ENCODE results near the gene CASKIN2. TPM values are rescaled to one million over a fixed set of nuclear protein-coding genes. Genes with fewer than 3 reads are reported as not detected.

CASKIN2 gene
- total RNA-seq, 1 experiment from 2014 or later: 19.2 TPM

DNA sequence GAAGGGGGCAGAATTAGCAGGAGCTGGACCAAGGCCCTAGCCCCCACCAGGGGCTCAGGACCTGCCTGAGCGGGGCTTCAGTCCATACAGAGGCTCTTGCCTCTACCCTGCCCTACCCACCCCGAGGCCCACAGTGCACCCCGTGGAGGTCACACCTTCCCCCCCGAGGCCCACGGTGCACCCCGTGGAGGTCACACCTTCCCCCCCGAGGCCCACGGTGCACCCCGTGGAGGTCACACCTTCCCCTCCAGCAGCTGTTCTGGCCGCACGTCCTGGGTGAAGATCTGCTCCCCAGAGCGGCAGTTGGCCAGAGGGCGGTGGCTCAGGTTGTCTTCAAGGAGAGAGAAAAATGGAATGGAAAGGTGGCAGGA is 11.4 kb downstream of the CASKIN2 start:
- ChIA-PET POLR2A (interaction anchor here (1.1 to 1.6 kb wide), 2 partner anchors 21 to 47 kb away, joined by 3 to 10 read pairs; partner anchors contain the start of gene LLGL2), CTCF (interaction anchor here (0.7 to 1.5 kb wide), 5 partner anchors 11 to 130 kb away, joined by 3 to 4 read pairs (median 3); no protein-coding TSS in a partner anchor)
- intact Hi-C loops (cut with micrococcal nuclease): loop anchor here (1.0 kb wide), 1 partner anchor 78 kb away; no protein-coding TSS in a partner anchor

GRCh38 chr17:75503337-75503950 is 11.9 kb downstream of the CASKIN2 start:
- H3K4me3 Mint-ChIP-seq (ENCODE audit: unreplicated experiment): no peak overlapping the region
- no peak overlapping the region for H3K27ac Mint-ChIP-seq (ENCODE audit: low read depth, unreplicated experiment)
- TF ChIP-seq CTCF (IDR thresholded peaks at IDR 0.05; ENCODE audit: unreplicated experiment): no peak
- BruUV-seq (replicated peaks): no TSS peak
- peaks cover 27% of the 10 kb centered on the region for H3K36me3 Mint-ChIP-seq (ENCODE audit: insufficient read depth, unreplicated experiment)
- no peaks in the 10 kb centered on the region for H3K9me3 Mint-ChIP-seq (ENCODE audit: unreplicated experiment)
- no peaks in the 10 kb centered on the region for H3K27me3 Mint-ChIP-seq (ENCODE audit: insufficient read depth, unreplicated experiment)
- DNase-seq (ENCODE audit: unreplicated experiment): no peak
- POLR2A ChIA-PET: interaction anchor here (0.5 to 1.6 kb wide), 5 partner anchors 8 to 46 kb away, joined by 3 to 10 read pairs (median 3); partner anchors contain the start of gene LLGL2
- intact Hi-C loops (cut with micrococcal nuclease): no loop called here
- CTCF ChIA-PET: interaction anchor here (0.5 to 1.5 kb wide), 8 partner anchors 10 to 130 kb away, joined by 3 to 5 read pairs (median 3); partner anchors contain the start of genes SMIM5 and TSEN54
- no peaks in the 10 kb centered on the region for H3K4me1 Mint-ChIP-seq (ENCODE audit: insufficient read depth, unreplicated experiment)

More for the DNA sequence above, 11.4 kb downstream of the CASKIN2 start:
- H3K27ac Mint-ChIP-seq (ENCODE audit: low read depth, unreplicated experiment): no peak overlapping the region
- no peak overlapping the region for H3K4me3 Mint-ChIP-seq (ENCODE audit: unreplicated experiment)
- H3K9me3 Mint-ChIP-seq (ENCODE audit: unreplicated experiment): no peaks in the 10 kb centered on the region
- H3K27me3 Mint-ChIP-seq (ENCODE audit: insufficient read depth, unreplicated experiment): no peaks in the 10 kb centered on the region
- DNase-seq (ENCODE audit: unreplicated experiment): no peak
- no TSS peak for BruUV-seq (replicated peaks)
- TF ChIP-seq CTCF (IDR thresholded peaks at IDR 0.05; ENCODE audit: unreplicated experiment): no peak
- no peaks in the 10 kb centered on the region for H3K4me1 Mint-ChIP-seq (ENCODE audit: insufficient read depth, unreplicated experiment)
- H3K36me3 Mint-ChIP-seq (ENCODE audit: insufficient read depth, unreplicated experiment): peaks cover 24% of the 10 kb centered on the region

DNA sequence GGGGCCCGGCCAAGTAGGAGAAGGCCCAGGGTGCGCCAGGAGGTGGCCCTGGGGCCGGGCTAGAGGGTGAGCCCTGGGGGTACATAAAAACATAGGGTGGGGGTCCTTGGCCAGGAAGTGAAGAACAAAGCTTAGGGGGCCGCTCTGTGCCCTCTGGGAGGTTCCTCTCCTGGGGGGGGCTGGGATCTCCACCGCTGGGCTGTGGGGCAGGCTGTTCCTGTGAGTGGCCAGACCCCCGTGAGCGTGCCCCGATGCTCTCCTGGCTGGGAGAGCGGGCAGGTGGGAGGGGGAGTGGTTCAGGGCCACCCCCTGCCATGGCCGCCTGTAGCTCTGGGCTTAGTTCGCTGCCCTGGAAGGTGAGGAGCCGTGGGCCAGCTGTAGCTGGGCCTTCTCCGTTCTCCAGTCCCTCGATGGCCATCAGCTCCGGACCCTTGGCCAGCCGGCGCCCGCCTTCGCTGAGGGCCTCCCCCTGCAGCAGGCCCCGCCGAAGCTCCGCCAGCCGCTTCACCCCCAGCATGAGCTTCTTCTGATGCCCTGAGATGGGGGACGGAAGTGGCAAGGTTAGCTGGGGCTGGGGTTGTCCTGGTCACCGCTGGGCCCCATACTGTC is 12.5 kb downstream of the CASKIN2 start:
- Mint-ChIP-seq H3K4me3 (ENCODE audit: unreplicated experiment) (no peak overlapping the region), H3K4me1 (ENCODE audit: insufficient read depth, unreplicated experiment) (no peaks in the 10 kb centered on the region), H3K36me3 (ENCODE audit: insufficient read depth, unreplicated experiment) (peaks cover 33% of the 10 kb centered on the region), H3K9me3 (ENCODE audit: unreplicated experiment) (no peaks in the 10 kb centered on the region), H3K27ac (ENCODE audit: low read depth, unreplicated experiment) (no peak overlapping the region), H3K27me3 (ENCODE audit: insufficient read depth, unreplicated experiment) (no peaks in the 10 kb centered on the region)
- TF ChIP-seq CTCF (IDR thresholded peaks at IDR 0.05; ENCODE audit: unreplicated experiment): no peak
- DNase-seq (ENCODE audit: unreplicated experiment): no peak
- intact Hi-C loops (cut with micrococcal nuclease): no loop called here
- no TSS peak for BruUV-seq (replicated peaks)
- ChIA-PET CTCF (interaction anchor here (0.5 to 1.2 kb wide), 4 partner anchors 14 to 131 kb away, joined by 3 to 5 read pairs (median 4); partner anchors contain the start of genes SMIM5 and TSEN54), POLR2A (interaction anchor here (0.5 to 1.6 kb wide), 6 partner anchors 9 to 194 kb away, joined by 3 to 10 read pairs (median 3); partner anchors contain the start of gene LLGL2)

GRCh38 chr17:75502072-75502720 is 13.1 kb downstream of the CASKIN2 start:
- no peak for TF ChIP-seq CTCF (IDR thresholded peaks at IDR 0.05; ENCODE audit: unreplicated experiment)
- POLR2A ChIA-PET: interaction anchor here (0.6 to 1.2 kb wide), 3 partner anchors 9 to 194 kb away, joined by 3 to 4 read pairs (median 3); no protein-coding TSS in a partner anchor
- intact Hi-C loops (cut with micrococcal nuclease): no loop called here
- H3K27me3 Mint-ChIP-seq (ENCODE audit: insufficient read depth, unreplicated experiment): no peaks in the 10 kb centered on the region
- no peak for DNase-seq (ENCODE audit: unreplicated experiment)
- no peaks in the 10 kb centered on the region for H3K4me1 Mint-ChIP-seq (ENCODE audit: insufficient read depth, unreplicated experiment)
- H3K4me3 Mint-ChIP-seq (ENCODE audit: unreplicated experiment): no peak overlapping the region
- no TSS peak for BruUV-seq (replicated peaks)
- no peaks in the 10 kb centered on the region for H3K9me3 Mint-ChIP-seq (ENCODE audit: unreplicated experiment)
- H3K36me3 Mint-ChIP-seq (ENCODE audit: insufficient read depth, unreplicated experiment): peaks cover 37% of the 10 kb centered on the region
- H3K27ac Mint-ChIP-seq (ENCODE audit: low read depth, unreplicated experiment): no peak overlapping the region
- CTCF ChIA-PET: interaction anchor here (1.0 to 1.4 kb wide), 2 partner anchors 12 to 131 kb away, joined by 3 to 5 read pairs; partner anchors contain the start of gene SMIM5
